HepG2 (cell line): Measurements from ENCODE around the gene ZBTB1. TPM values are rescaled to one million over a fixed set of nuclear protein-coding genes. Genes with fewer than 3 reads are reported as not detected.

Experiments
- ATAC-seq: fragments of 200-7000 bp; cut with Tn5 transposase; 3 replicates; pipeline ENCODE4 v1.9.1; 2020; ENCODE audit warnings: mild to moderate bottlenecking, moderate library complexity
- BruUV-seq: library from RNA; stranded (reverse); fragments of 400-500 nt; replicated peaks from 2 replicates; lab custom pipeline; 2021; lab: Mats Ljungman, UMichigan
- CTCF ChIA-PET: fragments of 300-600 bp; formaldehyde crosslinking; extraction: SDS; loops from one replicate; lab custom pipeline; 2021; ENCODE audit warnings: low total read pairs, inconsistent platforms, low intra/inter-chr PET ratio; lab: Yijun Ruan, JAX
- POLR2A ChIA-PET: fragments of 350-600 bp; sonication (Branson Sonifier 250); formaldehyde crosslinking; loops from one replicate; lab custom pipeline; 2020; ENCODE audit warnings: antibody characterized with exemption, inconsistent platforms; lab: Yijun Ruan, JAX
- DNase-seq: peaks from one replicate; pipeline ENCODE4 v3.0.0-alpha.2; 2015; ENCODE audit warnings: low spot score
- FAIRE-seq: peaks from 3 replicates; lab custom pipeline; 2011; peaks lifted over from hg19 to GRCh38; lab: Jason Lieb, UNC
- H2AFZ ChIP-seq: one replicate; pipeline ENCODE4 v1.6.1; 2011; ENCODE audit warnings: low read length, inconsistent platforms
- H3K27ac ChIP-seq: fragments of 300-600 bp; 3 replicates; pipeline ENCODE4 v1.8.0; 2011; ENCODE audit warnings: mixed run types, mild to moderate bottlenecking, mixed read lengths, low read length, inconsistent platforms; ENCODE audit not compliant: insufficient read depth; ENCODE audit errors: extremely low read length
- H3K27me3 ChIP-seq, 2 experiments: fragments of 200-600 bp in 1 of 2; 2 replicates in 1 of 2; 3 replicates in 1 of 2; pipeline versions ENCODE4 v1.6.0 to v1.8.0; 2011; ENCODE audit warnings: low read length in 2 of 2, mild to moderate bottlenecking in 2 of 2, moderate library complexity in 2 of 2, inconsistent platforms in 1 of 2; ENCODE audit not compliant: insufficient read depth in 2 of 2, control insufficient read depth in 1 of 2
- H3K36me3 ChIP-seq, 2 experiments: fragments of 200-600 bp in 1 of 2; replicated peaks in 1 of 2; 2 replicates in 1 of 2; 3 replicates in 1 of 2; pipeline versions ENCODE4 v1.5.1 to v1.8.0; 2011; ENCODE audit warnings: low read length in 2 of 2, inconsistent platforms in 1 of 2; ENCODE audit not compliant: insufficient read depth in 2 of 2, control insufficient read depth in 1 of 2
- H3K4me1 ChIP-seq: 2 replicates; pipeline ENCODE4 v1.5.1; 2012; ENCODE audit warnings: low read length, inconsistent platforms; ENCODE audit not compliant: insufficient read depth
- H3K4me2 ChIP-seq: 2 replicates; pipeline ENCODE4 v1.6.0; 2011; ENCODE audit warnings: low read depth, low read length, inconsistent platforms
- H3K4me3 ChIP-seq, 3 experiments: fragments of 200-600 bp in 1 of 3; sonication (generic), shearing (Covaris generic) in 1 of 3; replicated peaks in 1 of 3; 2 replicates each; pipeline ENCODE4 v1.5.1; 2011 to 2016; ENCODE audit warnings: low read length in 3 of 3, inconsistent platforms in 2 of 3, low read depth in 2 of 3, mild to moderate bottlenecking in 2 of 3, control low read depth in 1 of 3, mixed read lengths in 1 of 3; ENCODE audit not compliant: insufficient read depth in 1 of 3
- H3K79me2 ChIP-seq: one replicate; pipeline ENCODE4 v1.6.1; 2011; ENCODE audit warnings: low read length, inconsistent platforms; ENCODE audit not compliant: insufficient read depth
- H3K9ac ChIP-seq: 2 replicates; pipeline ENCODE4 v1.6.0; 2011; ENCODE audit warnings: mild to moderate bottlenecking, low read depth, low read length, inconsistent platforms; ENCODE audit not compliant: insufficient read depth
- H3K9me3 ChIP-seq: 2 replicates; pipeline ENCODE4 v1.5.1; 2012; ENCODE audit warnings: mild to moderate bottlenecking, low read length
- H4K20me1 ChIP-seq: 2 replicates; pipeline ENCODE4 v1.6.0; 2011; ENCODE audit warnings: inconsistent platforms, mild to moderate bottlenecking, low read length, moderate library complexity; ENCODE audit not compliant: insufficient read depth
- HDAC6 ChIP-seq: fragments of 200-600 bp; sonication (generic); IDR thresholded peaks from 2 replicates; pipeline ENCODE4 v1.7.0; 2017; ENCODE audit warnings: mild to moderate bottlenecking, antibody characterized with exemption, low read length, low read depth
- RBM39 ChIP-seq: fragments of 200-400 bp; formaldehyde crosslinking; IDR thresholded peaks from one replicate; pipeline ENCODE4 v1.6.1; 2018; ENCODE audit warnings: antibody characterized with exemption, mild to moderate bottlenecking, low read depth, low read length; ENCODE audit not compliant: poor library complexity, severe bottlenecking
- THYN1 ChIP-seq: sonication (generic); formaldehyde crosslinking; IDR thresholded peaks from 2 replicates; pipeline ENCODE4 v1.8.1; 2023; ENCODE audit warnings: low read depth, mild to moderate bottlenecking, moderate library complexity, missing genetic modification reagents, borderline replicate concordance
- ZNF34 ChIP-seq: sonication (generic); formaldehyde crosslinking; IDR thresholded peaks from 2 replicates; pipeline ENCODE4 v1.4.0; 2020; ENCODE audit warnings: mild to moderate bottlenecking, missing genetic modification reagents, borderline replicate concordance
- ZNF382 ChIP-seq: sonication (generic); formaldehyde crosslinking; IDR thresholded peaks from 2 replicates; pipeline ENCODE4 v1.5.0; 2020; ENCODE audit warnings: missing genetic modification reagents, mild to moderate bottlenecking, borderline replicate concordance
- whole genome bisulfite sequencing: methylation state at CpG from one replicate; pipeline ENCODE4 v1.1.6; 2017; ENCODE audit warnings: low lambda C conversion rate; 5-methylcytosine and 5-hydroxymethylcytosine counted together
- in situ Hi-C: cut with HindIII; loops from 2 replicates; pipeline ENCODE4 v1.10.0; 2017; ENCODE audit warnings: low pct_unique_long_range_greater_than_20kb; ENCODE audit not compliant: extremely low pct_ligation_motif_present
- intact Hi-C: fragments of 100-400 bp; cut with micrococcal nuclease; formaldehyde crosslinking; loops from one replicate; pipeline ENCODE4 v1.10.0; 2022; ENCODE audit not compliant: unreplicated experiment
- polyA plus RNA-seq, 8 experiments: library from polyadenylated mRNA; depleted of rRNA in 3 of 8; stranded (reverse) in 7 of 8; unstranded in 1 of 8; fragments of >200 nt; fragmentation: Illumina TruSeq in 4 of 8; extraction: Trizol in 4 of 8; gene quantifications; 2 replicates each; pipeline versions ENCODE4 v1.2.1 to v1.2.3, GENCODE V29; 2011 to 2016; ENCODE audit warnings: low read depth in 4 of 8, missing spikeins in 1 of 8, mixed read lengths in 1 of 8; ENCODE audit not compliant: insufficient read depth in 1 of 8
- total RNA-seq, 5 experiments: library from RNA; depleted of rRNA; stranded (reverse); fragments of >200 nt; fragmentation: Illumina TruSeq; extraction: Trizol; gene quantifications; 2 replicates each; pipeline ENCODE4 v1.2.3, GENCODE V29; 2016; ENCODE audit warnings: low read depth in 1 of 5

The ZBTB1 gene
- total and polyA plus RNA-seq, 2 of the 13 experiments (the other 11 are each of a cell fraction or from before 2014, with no cell fraction given): 18.8 to 22.6 TPM

DNA sequence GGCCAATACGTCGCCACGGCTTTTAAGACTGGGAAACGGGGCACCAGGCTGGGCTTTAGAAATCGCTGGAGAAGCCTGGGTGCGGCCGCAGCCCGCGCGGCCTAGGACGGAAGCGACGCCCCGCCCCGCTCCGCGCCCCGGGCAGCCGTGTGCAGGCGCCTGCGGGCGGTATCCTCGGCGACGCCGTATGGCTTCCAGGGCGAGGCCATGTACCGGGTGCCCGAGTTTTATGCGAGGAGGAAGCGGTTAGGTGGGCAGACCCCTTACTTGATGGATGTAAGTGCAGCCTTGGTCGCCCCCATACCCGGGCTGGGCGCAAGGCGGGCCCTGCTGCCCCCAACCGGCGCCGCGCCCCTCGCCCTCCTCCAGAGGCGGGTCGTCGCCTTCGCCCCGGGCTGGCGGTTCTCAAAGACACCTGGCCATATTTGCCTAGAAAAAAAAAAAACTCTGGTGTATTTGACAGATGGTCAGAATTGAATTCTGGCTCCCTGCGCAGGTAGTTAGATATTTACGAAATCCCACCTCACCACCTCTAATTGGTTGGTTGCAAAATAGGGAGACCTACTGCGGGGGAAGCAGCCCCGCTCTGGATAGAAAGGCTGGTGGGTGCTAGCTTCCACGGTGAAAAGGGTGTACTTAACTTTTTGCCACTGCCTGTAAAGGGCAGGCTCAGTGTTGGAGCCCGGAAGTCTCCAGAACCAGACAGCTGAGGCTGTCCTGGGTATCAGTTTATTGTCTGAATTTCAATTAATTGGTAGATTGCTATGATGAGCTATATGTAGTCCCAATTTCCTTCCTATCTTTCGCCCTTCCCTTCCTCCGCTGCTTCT, 45.4 kb downstream of the ZBTB1 start, which contains the start of gene PPP1R36:
PPP1R36 (plus strand) TSS at position 171 of the 830 bp plus-strand sequence; CDS start at position 208, 37 bp downstream.
- no peak within 1 kb of the TSS for H2AFZ ChIP-seq
- no peak within 1 kb of the TSS for H3K9ac ChIP-seq
- CTCF ChIA-PET: no interaction called here
- H4K20me1 ChIP-seq: no peaks in the 10 kb centered on the region
- POLR2A ChIA-PET: no interaction called here
- H3K4me3 ChIP-seq: no peak within 1 kb of the TSS
- H3K79me2 ChIP-seq: no peaks in the 10 kb centered on the region
- peaks cover 0 to 21% of the 10 kb centered on the region in 2 experiments; a peak in 2 of 5 replicates for H3K27me3 ChIP-seq
- 77% methylated on average over 22 of the region's 54 CpGs for whole genome bisulfite sequencing
- in situ Hi-C loops (no loop called here), intact Hi-C loops (no loop called here)
- no peak for DNase-seq
- H3K4me2 ChIP-seq: no peak within 1 kb of the TSS
- no peaks in the 10 kb centered on the region for H3K9me3 ChIP-seq
- no peak within 1 kb of the TSS for H3K27ac ChIP-seq
- no peak for ATAC-seq
- TF ChIP-seq ZNF34 (no peak), HDAC6 (no peak)
- no peaks in the 10 kb centered on the region for H3K36me3 ChIP-seq
- no TSS peak for BruUV-seq
- no peaks in the 10 kb centered on the region for H3K4me1 ChIP-seq
- FAIRE-seq: no peak

DNA sequence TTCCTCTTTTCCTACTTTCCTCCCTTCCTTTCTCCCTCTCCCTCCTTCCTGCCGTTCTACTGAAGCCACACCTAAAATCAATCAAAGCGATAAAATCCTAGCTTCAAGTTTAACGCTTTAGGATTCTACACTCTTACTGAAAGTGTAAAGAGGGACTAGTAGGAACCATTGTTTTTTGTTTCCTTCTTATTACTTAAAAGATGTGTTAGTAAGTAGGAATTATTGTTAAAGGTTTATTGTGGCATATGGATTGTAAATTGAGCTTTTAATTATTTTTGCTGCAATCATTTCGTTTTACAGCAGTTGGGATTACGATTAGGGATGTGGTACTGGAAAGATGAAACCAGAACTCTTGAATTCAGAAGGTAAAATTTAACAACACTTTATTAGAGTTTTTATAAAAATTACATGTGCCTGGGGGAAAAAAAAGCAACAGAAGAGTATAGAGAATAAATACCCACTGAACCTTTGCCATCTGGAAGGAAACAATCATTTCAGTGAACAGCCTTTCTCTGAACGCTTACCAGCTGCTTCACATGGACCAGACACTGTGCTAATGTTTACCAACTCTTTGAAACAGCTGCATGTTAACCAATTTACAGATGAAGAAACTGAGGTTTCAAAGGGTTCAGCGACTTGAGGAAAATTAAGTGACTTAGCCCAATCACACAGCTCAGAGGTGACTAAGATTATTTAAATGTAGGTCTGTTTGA, 46.2 kb downstream of the ZBTB1 start:
- no peak for TF ChIP-seq ZNF382 (CRISPR knock-in tag)
- TF ChIP-seq RBM39: no peak
- TF ChIP-seq THYN1: no peak
- CTCF ChIA-PET: no interaction called here
- no TSS peak for BruUV-seq
- Histone ChIP-seq H3K36me3 (no peaks in the 10 kb centered on the region), H3K4me3 (no peak overlapping the region), H3K27me3 (peaks cover 0 to 21% of the 10 kb centered on the region in 2 experiments; a peak in 2 of 5 replicates), H2AFZ (no peak overlapping the region), H3K9ac (no peak overlapping the region), H3K4me2 (no peak overlapping the region), H3K4me1 (no peaks in the 10 kb centered on the region), H3K79me2 (no peaks in the 10 kb centered on the region), H4K20me1 (no peaks in the 10 kb centered on the region), H3K9me3 (no peaks in the 10 kb centered on the region), H3K27ac (no peak overlapping the region)
- FAIRE-seq (no peak), DNase-seq (no peak), ATAC-seq (no peak)
- in situ Hi-C loops: no loop called here
- intact Hi-C loops: no loop called here
- 30% methylated on average over 7 of the region's 7 CpGs for WGBS
- POLR2A ChIA-PET: no interaction called here
